Measurements from ENCODE around the gene APBA1. TPM values are rescaled to one million over a fixed set of nuclear protein-coding genes. Genes with fewer than 3 reads are reported as not detected.

Gene APBA1
- total RNA-seq, 2 donors from 2014 or later, result 6.3 to 7.5 TPM

- TF ChIP-seq CTCF (IDR thresholded peaks at IDR 0.05), result no peak
- Histone ChIP-seq H3K27me3 (no peaks in the 10 kb centered on the region), H3K9ac (ENCODE audit: low read depth in 2 of 2, low read length in 2 of 2) (no peak overlapping the region), H3K4me3 (no peak overlapping the region), H3K27ac (no peak overlapping the region), H3K9me3 (no peaks in the 10 kb centered on the region), H3K36me3 (no peaks in the 10 kb centered on the region), H3K4me1 (no peaks in the 10 kb centered on the region)
- no peak for DNase-seq
- intact Hi-C loops (cut with DNase I), result no loop called here
Measured at GRCh38 chr9:69455311-69455710, 216.9 kb downstream of the APBA1 start.

DNA sequence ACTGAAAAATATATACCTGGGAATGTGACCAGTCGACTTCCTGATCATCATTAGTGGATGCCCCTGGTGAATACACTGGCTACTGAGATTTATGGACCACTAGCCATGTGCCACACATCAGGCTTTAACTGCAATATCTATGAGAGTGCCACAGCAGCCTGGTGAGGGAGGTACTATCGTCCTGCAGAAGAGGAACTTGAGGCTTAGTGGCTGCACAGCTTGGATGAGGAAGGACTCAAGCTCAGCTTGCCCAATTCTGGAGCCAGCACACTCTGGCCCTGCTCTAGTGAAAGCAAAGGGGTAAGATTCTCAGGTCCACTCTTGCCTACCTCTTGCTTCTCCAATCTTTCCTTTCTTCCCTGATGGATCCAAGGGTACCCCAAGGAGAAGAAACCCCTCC, 217.8 kb downstream of the APBA1 start:
- H3K27me3 ChIP-seq, result no peaks in the 10 kb centered on the region
- H3K4me3 ChIP-seq, result no peak overlapping the region
- no peak for DNase-seq
- no peaks in the 10 kb centered on the region for H3K4me1 ChIP-seq
- intact Hi-C loops (cut with DNase I), result no loop called here
- no peak overlapping the region for H3K9ac ChIP-seq (ENCODE audit: low read depth in 2 of 2, low read length in 2 of 2)
- H3K9me3 ChIP-seq, result no peaks in the 10 kb centered on the region
- TF ChIP-seq CTCF (IDR thresholded peaks at IDR 0.05), result no peak
- H3K27ac ChIP-seq, result no peak overlapping the region
- no peaks in the 10 kb centered on the region for H3K36me3 ChIP-seq

GRCh38 chr9:69453746-69454145, 218.4 kb downstream of the APBA1 start:
- TF ChIP-seq CTCF (IDR thresholded peaks at IDR 0.05), result no peak
- DNase-seq, result no peak
- Histone ChIP-seq H3K4me3 (no peak overlapping the region), H3K36me3 (no peaks in the 10 kb centered on the region), H3K27ac (no peak overlapping the region), H3K9me3 (no peaks in the 10 kb centered on the region), H3K4me1 (no peaks in the 10 kb centered on the region), H3K9ac (ENCODE audit: low read depth in 2 of 2, low read length in 2 of 2) (no peak overlapping the region), H3K27me3 (no peaks in the 10 kb centered on the region)
- intact Hi-C loops (cut with DNase I), result no loop called here

- Histone ChIP-seq H3K9ac (ENCODE audit: low read depth in 2 of 2, low read length in 2 of 2) (no peak overlapping the region), H3K27ac (no peak overlapping the region), H3K4me1 (no peaks in the 10 kb centered on the region), H3K9me3 (no peaks in the 10 kb centered on the region), H3K4me3 (no peak overlapping the region), H3K27me3 (no peaks in the 10 kb centered on the region), H3K36me3 (no peaks in the 10 kb centered on the region)
- DNase-seq, result no peak
- intact Hi-C loops (cut with DNase I), result no loop called here
- TF ChIP-seq CTCF (IDR thresholded peaks at IDR 0.05), result no peak
Measured at GRCh38 chr9:69452110-69452782, 219.9 kb downstream of the APBA1 start.

DNA sequence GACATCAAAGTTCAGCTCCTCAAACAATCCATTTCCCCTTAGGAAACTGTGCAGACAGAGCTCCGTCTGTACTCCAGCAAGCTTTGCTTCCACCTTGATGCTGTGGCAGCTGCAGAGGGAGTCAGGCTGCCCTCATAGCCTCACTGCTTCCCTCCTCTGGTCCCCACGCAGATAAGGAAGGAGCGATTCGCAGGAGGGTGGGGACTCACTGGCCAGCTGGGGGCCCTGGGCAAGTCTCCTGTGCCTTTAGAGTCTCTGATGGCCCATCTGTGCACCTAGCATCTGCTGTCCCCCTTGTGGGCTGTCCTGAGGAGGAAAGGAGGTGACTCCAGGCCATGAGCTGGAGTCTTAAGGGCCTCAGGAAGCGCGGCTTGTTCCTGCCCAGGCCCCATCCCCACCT, 225.7 kb downstream of the APBA1 start:
- no peak for DNase-seq
- intact Hi-C loops (cut with DNase I), result no loop called here
- H3K4me1 ChIP-seq, result no peaks in the 10 kb centered on the region
- H3K36me3 ChIP-seq, result no peaks in the 10 kb centered on the region
- H3K27me3 ChIP-seq, result no peaks in the 10 kb centered on the region
- H3K4me3 ChIP-seq, result no peak overlapping the region
- no peak for TF ChIP-seq CTCF (IDR thresholded peaks at IDR 0.05)
- no peak overlapping the region for H3K27ac ChIP-seq
- no peak overlapping the region for H3K9ac ChIP-seq (ENCODE audit: low read depth in 2 of 2, low read length in 2 of 2)
- no peaks in the 10 kb centered on the region for H3K9me3 ChIP-seq

Measured in colonic mucosa (tissue), 4 donors.